Raji (cell line): ENCODE data around the gene SEC22C.

ENCODE experiments used
- POLR2A ChIP-seq: IDR thresholded peaks from 2 replicates; pipeline ENCODE4 v1.6.1; 2011; ENCODE audit warnings: low read depth, low read length, control low read depth; ENCODE audit not compliant: insufficient read depth

Gene SEC22C

DNA sequence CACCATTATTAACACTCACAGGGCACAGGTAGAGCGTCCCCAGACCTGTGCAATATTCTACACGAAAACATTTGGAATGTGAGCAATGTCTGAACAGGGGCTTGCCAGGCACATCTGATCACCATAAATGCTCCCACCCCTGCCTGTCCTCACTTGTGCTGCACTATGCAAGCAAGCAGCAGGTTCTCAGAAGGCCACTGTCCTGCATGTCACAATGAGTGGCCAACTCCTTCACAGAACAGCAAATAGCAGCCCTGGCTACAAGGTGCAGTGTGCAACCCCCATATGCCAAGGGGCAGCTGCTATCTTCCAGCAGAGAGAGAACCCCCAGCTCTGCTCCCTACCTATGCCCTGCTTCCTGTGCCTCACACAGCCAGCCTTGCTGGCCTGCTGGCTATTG is 32.6 kb downstream of the SEC22C start:
- no peak for TF ChIP-seq POLR2A

- TF ChIP-seq POLR2A = no peak
Observed at GRCh38 chr3:42547401-42547945, 34.3 kb downstream of the SEC22C start.

GRCh38 chr3:42546691-42547213 is 35.0 kb downstream of the SEC22C start:
- no peak for TF ChIP-seq POLR2A

DNA sequence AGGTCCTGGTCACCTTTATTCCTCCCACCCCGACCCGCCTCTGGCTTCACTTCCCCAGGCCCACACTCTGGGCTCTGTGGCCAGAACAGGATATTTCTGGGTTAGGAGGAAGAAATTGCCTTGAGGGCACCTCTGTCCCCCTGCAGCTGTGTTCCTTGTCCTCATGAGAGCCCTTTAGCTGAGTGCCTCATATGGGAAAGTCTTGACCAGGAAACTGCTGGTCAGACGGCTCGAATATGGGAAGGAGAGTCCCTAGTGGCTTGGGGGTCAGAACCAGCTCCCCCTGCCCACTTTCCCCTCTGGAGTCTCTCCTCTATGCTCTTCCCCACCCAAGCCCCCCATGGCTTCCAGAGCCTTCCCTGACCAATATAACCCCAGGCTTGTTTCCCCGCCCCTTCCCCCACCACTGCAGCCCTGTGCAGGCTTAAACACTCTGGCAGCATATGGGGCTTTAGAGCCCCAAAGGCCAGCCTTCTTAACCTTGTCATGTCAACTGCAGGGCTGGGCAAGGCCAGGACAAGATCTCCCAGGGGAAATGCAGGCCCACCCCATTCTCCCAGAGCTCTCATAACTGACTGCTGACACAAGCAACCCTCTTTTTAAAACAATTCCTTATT is 36.4 kb downstream of the SEC22C start:
- no peak for TF ChIP-seq POLR2A

DNA sequence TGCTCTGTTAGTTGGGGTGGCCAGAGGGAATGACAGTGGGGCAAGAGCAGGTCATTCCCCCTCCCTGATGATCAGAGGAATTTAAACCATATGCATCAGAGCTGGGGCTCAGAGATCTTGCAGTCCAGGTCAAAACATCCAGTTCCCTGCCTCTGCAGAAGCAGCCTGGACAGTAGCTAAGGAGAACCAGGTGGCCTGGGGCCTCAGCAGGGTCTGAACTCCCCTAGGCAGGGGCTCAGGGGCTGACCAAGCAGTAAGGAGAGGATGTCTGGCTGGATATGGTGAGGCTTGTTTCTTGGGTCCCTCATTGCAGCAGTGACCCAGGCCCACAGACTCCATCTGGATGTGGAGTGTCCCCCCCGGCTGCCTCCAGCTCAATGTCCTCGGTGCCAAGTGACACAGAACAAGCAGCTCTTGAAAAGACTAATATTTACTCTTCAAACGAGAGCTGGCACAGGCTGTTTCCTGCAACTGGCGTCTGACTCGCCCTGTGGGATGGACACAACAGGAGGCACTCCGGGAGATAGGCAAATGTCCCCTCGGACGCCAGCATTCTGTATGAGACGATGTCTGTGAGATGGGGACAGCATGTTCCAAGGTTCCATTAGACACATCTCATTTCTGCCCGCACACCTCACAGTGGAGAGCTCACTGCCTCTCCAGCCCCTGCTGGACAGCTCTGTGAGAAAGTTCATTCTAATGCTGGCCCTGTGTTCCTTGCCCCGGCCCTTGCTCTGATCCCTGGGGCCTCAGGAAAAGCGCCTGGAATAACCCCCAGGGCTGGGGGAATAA is 37.1 kb downstream of the SEC22C start:
- TF ChIP-seq POLR2A = no peak

- no peak for TF ChIP-seq POLR2A
Observed at GRCh38 chr3:42541079-42541478, 40.7 kb downstream of the SEC22C start.

GRCh38 chr3:42539871-42540714 is 41.7 kb downstream of the SEC22C start:
- no peak for TF ChIP-seq POLR2A

DNA sequence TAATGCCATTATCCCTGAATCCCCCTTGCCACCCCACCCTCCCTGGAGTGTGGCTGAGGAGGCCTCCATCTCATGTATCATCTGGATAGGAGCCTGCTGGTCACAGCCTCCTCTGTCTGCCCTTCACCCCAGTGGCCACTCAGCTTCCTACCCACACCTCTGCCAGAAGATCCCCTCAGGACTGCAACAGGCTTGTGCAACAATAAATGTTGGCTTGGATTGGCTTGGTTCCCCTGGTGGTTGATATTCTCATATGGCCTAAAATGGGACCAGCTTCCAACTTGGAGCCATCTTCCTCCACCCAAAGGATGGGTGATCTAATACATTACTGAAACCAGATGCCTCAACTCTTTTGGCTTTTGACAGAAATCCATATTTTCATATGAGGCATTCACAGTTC is 44.4 kb downstream of the SEC22C start:
- no peak for TF ChIP-seq POLR2A

- no peak for TF ChIP-seq POLR2A
Observed at GRCh38 chr3:42535981-42536784, 45.6 kb downstream of the SEC22C start.

GRCh38 chr3:42533161-42533897 is 48.4 kb downstream of the SEC22C start:
- no peak for TF ChIP-seq POLR2A

DNA sequence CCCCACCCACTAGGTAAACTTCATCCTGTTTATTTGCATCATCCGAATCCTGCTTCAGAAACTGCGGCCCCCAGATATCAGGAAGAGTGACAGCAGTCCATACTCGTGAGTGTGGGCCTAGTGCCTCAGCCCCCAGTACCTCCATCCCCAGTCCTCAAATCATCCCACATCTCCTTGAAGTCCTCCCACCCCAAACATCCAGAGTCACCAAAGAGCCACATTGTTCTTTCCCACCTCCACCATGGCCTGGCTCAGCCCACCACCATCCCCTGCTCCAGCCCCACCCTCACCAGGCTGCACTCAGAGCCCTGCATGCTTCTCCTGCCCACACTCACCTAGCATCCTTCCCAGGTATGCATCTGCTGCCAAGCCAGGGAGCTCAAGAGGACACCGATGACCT is 49.5 kb downstream of the SEC22C start:
- TF ChIP-seq POLR2A = no peak

DNA sequence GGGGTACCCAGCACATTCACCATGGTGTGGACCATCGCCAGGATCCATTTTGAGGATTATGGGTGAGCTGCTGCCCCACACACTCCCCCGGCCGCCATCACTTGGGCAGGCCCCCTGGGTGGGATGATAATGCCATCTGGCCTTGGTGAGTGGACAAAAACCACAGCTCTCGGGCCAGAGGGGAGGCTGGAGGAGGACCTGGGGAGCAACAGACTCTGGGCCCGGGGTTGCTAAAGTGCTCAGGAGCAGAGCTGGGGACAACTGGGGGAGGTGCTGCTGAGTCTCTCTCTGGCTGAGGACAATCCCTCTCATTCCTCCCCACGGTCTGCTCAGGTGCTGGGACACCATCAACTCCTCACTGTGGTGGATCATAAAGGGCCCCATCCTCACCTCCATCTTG is 50.3 kb downstream of the SEC22C start:
- no peak for TF ChIP-seq POLR2A

DNA sequence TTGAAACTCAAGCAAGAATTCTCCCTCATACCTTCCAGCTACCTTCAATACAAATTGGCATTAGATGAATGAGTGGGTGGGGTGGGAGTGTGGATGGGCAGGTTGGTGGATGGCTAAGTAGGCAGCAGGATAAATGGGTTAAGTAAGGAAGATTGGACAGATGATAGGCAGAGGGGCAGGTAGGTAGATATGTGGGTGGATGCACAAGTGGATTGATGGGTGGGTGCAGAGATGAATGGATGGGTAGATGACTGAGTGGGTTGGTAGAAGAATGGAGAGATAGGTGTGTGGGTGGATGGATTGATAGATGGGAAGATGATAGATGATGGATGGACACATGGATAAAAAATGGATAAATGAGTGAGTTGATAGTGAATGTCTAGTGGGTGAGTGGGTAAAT is 51.7 kb downstream of the SEC22C start:
- TF ChIP-seq POLR2A = no peak

DNA sequence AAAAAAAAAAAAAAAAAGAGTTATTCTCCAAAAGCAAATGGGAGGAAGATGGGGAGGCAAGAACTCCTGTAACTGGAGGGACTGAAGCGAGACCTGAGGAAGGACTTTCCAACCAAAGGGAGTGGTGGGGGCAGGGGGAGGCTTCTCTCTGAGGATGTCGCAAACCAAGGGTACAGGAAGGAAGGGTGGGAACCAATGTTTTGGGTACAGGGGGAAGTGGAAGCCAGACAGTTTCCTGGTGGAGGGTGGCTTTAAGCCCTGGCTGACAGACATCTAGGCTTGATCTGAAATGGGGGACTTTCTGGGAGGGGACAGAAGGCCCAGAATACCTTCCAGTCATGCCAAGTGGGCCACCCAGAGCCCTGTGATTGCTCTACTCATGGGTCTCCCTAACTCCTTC is 52.3 kb downstream of the SEC22C start:
- no peak for TF ChIP-seq POLR2A
